Thyroid gland (tissue), 4 donors: ENCODE results near the gene MAP7. TPM values are rescaled to one million over a fixed set of nuclear protein-coding genes. Genes with fewer than 3 reads are reported as not detected.

Experiments
- DNase-seq, 2 donors: peaks; one replicate each; pipeline ENCODE4 v3.0.0-alpha.2; 2019
- H3K27ac ChIP-seq, 3 donors: fragments of 200-600 bp; sonication (generic); 1 replicate in 2 of 3; 2 replicates in 1 of 3; pipeline ENCODE4 v1.5.1; 2016 to 2019; ENCODE audit warnings: mild to moderate bottlenecking in 1 of 3, moderate library complexity in 1 of 3
- H3K27me3 ChIP-seq: fragments of 200-600 bp; sonication (generic); one replicate; pipeline ENCODE4 v1.5.1; 2019
- H3K36me3 ChIP-seq, 2 donors: fragments of 200-600 bp; sonication (generic); one replicate each; pipeline ENCODE4 v1.5.1; 2016 to 2019
- H3K4me1 ChIP-seq, 2 donors: fragments of 200-600 bp; sonication (generic); one replicate each; pipeline ENCODE4 v1.5.1; 2017 to 2019
- H3K4me3 ChIP-seq, 3 donors: fragments of 200-600 bp; sonication (generic); replicated peaks in 1 of 3; 1 replicate in 2 of 3; 2 replicates in 1 of 3; pipeline ENCODE4 v1.5.1; 2016; ENCODE audit warnings: mild to moderate bottlenecking in 1 of 3
- H3K9me3 ChIP-seq: fragments of 200-600 bp; sonication (generic); one replicate; pipeline ENCODE4 v1.5.1; 2017
- CTCF ChIP-seq, 6 experiments: fragments of 200-600 bp in 3 of 6; fragments of 450-650 bp in 3 of 6; sonication (generic) in 3 of 6; IDR thresholded peaks; one replicate each; pipeline ENCODE4 v1.5.1; 2016 to 2019; ENCODE audit warnings: antibody characterized with exemption in 6 of 6, mild to moderate bottlenecking in 2 of 6, inconsistent platforms in 1 of 6, moderate library complexity in 1 of 6
- POLR2A ChIP-seq, 2 donors: fragments of 450-650 bp; IDR thresholded peaks; one replicate each; pipeline ENCODE4 v1.6.1; 2017; ENCODE audit warnings: antibody characterized with exemption in 2 of 2, mild to moderate bottlenecking in 2 of 2, moderate library complexity in 1 of 2
- WGBS, 2 donors: methylation state at CpG; one replicate each; pipeline ENCODE4 v1.1.5; 2017; 5-methylcytosine and 5-hydroxymethylcytosine counted together
- intact Hi-C: fragments of 100-400 bp; cut with DNase I; formaldehyde crosslinking; loops from one replicate; pipeline ENCODE4 v1.15.1; 2023
- total RNA-seq, 4 donors: library from RNA; depleted of rRNA; stranded (reverse); fragments of >200 nt; gene quantifications; one replicate each; pipeline ENCODE4 v1.2.3, GENCODE V29; 2016

Gene MAP7
- total RNA-seq, 4 donors from 2014 or later: 24.5 to 46.0 (median 36.0) TPM

DNA sequence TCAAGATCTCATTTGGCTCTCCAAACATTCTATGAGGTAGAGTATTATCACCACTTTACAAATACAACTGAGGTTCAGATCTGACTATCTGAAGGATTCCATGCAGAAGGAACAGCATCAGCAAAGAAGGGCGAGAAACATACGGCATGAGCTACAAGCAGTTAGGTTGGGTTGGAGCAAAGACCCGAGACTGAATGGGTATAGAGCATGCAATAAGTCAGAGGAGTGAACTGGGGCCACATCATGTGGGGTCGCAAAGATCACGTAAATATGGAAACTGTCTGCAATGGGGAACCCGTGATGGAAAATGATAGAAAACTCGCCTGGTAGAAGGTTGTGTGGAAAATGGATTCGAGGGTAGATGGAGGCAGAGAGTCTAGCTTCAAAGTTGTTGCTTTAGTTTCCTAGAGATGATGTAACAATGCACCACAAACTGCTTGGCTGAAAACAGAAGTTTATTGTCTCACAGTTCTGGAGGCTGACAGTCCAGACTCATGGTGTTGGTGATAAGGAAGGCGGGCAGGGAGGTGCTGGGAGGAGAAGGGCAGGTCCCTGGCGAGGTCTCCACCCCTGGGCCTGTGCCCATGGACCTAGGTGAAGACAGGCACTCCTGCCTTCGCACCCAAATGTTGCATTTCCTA lies 216.3 kb downstream of the MAP7 start:
- WGBS, 2 donors: 91 to 94% methylated on average over 11 of the region's 11 CpGs
- no peaks in the 10 kb centered on the region for H3K4me1 ChIP-seq
- TF ChIP-seq POLR2A (IDR thresholded peaks at IDR 0.05) (no peak), CTCF (IDR thresholded peaks at IDR 0.05) (no peak)
- H3K4me3 ChIP-seq: no peak overlapping the region
- no peaks in the 10 kb centered on the region for H3K36me3 ChIP-seq
- no peak for DNase-seq
- H3K27me3 ChIP-seq: no peaks in the 10 kb centered on the region
- H3K9me3 ChIP-seq: no peaks in the 10 kb centered on the region
- intact Hi-C loops: no loop called here
- no peak overlapping the region for H3K27ac ChIP-seq

- Histone ChIP-seq H3K9me3 (no peaks in the 10 kb centered on the region), H3K4me3 (no peak overlapping the region), H3K27me3 (no peaks in the 10 kb centered on the region), H3K27ac (no peak overlapping the region), H3K36me3 (no peaks in the 10 kb centered on the region), H3K4me1 (peaks cover 0 to under 1% of the 10 kb centered on the region in 2 donors)
- 71 to 73% methylated on average over 1 of the region's 1 CpG for WGBS, 2 donors
- DNase-seq: no peak
- intact Hi-C loops: no loop called here
- no peak for TF ChIP-seq POLR2A (IDR thresholded peaks at IDR 0.05)
- no peak for TF ChIP-seq CTCF (IDR thresholded peaks at IDR 0.05)
Measured at GRCh38 chr6:136331461-136331860, 218.8 kb downstream of the MAP7 start.

- Histone ChIP-seq H3K4me1 (peaks cover 0 to 9% of the 10 kb centered on the region in 2 donors), H3K36me3 (no peaks in the 10 kb centered on the region), H3K27ac (no peak overlapping the region), H3K4me3 (no peak overlapping the region), H3K27me3 (no peaks in the 10 kb centered on the region), H3K9me3 (no peaks in the 10 kb centered on the region)
- no peak for TF ChIP-seq POLR2A (IDR thresholded peaks at IDR 0.05)
- TF ChIP-seq CTCF (IDR thresholded peaks at IDR 0.05): no peak
- intact Hi-C loops: no loop called here
- no peak for DNase-seq
- 96 to 97% methylated on average over 8 of the region's 8 CpGs for WGBS, 2 donors
Measured at GRCh38 chr6:136330634-136331033, 219.6 kb downstream of the MAP7 start.

GRCh38 chr6:136326038-136326553 lies 224.1 kb downstream of the MAP7 start:
- Histone ChIP-seq H3K9me3 (no peaks in the 10 kb centered on the region), H3K27ac (peak overlapping the region in 1 of 3 donors; percentile 10), H3K4me1 (peaks cover 0 to 18% of the 10 kb centered on the region in 2 donors), H3K4me3 (no peak overlapping the region), H3K27me3 (no peaks in the 10 kb centered on the region), H3K36me3 (no peaks in the 10 kb centered on the region)
- DNase-seq: peak; percentile 39 to 43
- intact Hi-C loops: no loop called here
- 32 to 41% methylated on average over 8 of the region's 8 CpGs for WGBS, 2 donors
- no peak for TF ChIP-seq CTCF (IDR thresholded peaks at IDR 0.05)

- Histone ChIP-seq H3K36me3 (no peaks in the 10 kb centered on the region), H3K9me3 (no peaks in the 10 kb centered on the region), H3K27me3 (no peaks in the 10 kb centered on the region), H3K4me3 (no peak overlapping the region), H3K4me1 (peaks cover 0 to 18% of the 10 kb centered on the region in 2 donors), H3K27ac (no peak overlapping the region)
- intact Hi-C loops: no loop called here
- 77 to 80% methylated on average over 10 of the region's 10 CpGs for WGBS, 2 donors
- DNase-seq: no peak
- TF ChIP-seq POLR2A (IDR thresholded peaks at IDR 0.05): no peak
- TF ChIP-seq CTCF (IDR thresholded peaks at IDR 0.05): no peak
Measured at GRCh38 chr6:136324686-136325380, 225.4 kb downstream of the MAP7 start.
